IMR-90 (cell line): ENCODE measurements around the gene SPSB2. TPM values are rescaled to one million over a fixed set of nuclear protein-coding genes. Genes with fewer than 3 reads are reported as not detected.

Experiments
- ATAC-seq: fragments of 200-7000 bp; cut with Tn5 transposase; 2 replicates; pipeline ENCODE4 v1.9.1; 2020; ENCODE audit warnings: low read depth, mild to moderate bottlenecking, moderate library complexity
- BruUV-seq: library from RNA; stranded (reverse); fragments of 400-500 nt; replicated peaks from 2 replicates; lab custom pipeline; 2021; lab: Mats Ljungman, UMichigan
- CTCF ChIA-PET: fragments of 300-600 bp; formaldehyde crosslinking; extraction: SDS; loops from one replicate; lab custom pipeline; 2021; ENCODE audit warnings: antibody characterized with exemption; lab: Yijun Ruan, JAX
- POLR2A ChIA-PET: fragments of 300-600 bp; sonication (Branson Sonifier 250); formaldehyde crosslinking; loops from one replicate; lab custom pipeline; 2022; ENCODE audit warnings: antibody characterized with exemption; ENCODE audit not compliant: unreplicated experiment; lab: Charles Lee
- DNase-seq: peaks from one replicate; pipeline ENCODE4 v3.0.0; 2013
- H2AFZ ChIP-seq: replicated peaks from 2 replicates; pipeline ENCODE3; 2013; ENCODE audit warnings: low read length, mild to moderate bottlenecking; ENCODE audit not compliant: poor library complexity
- H2AK5ac ChIP-seq: 2 replicates; pipeline ENCODE4 v1.6.1; 2013; ENCODE audit warnings: low read depth, low read length, inconsistent platforms
- H2AK9ac ChIP-seq: replicated peaks from 2 replicates; pipeline ENCODE3; 2013; ENCODE audit warnings: mild to moderate bottlenecking, low read depth, low read length, moderate library complexity; ENCODE audit not compliant: poor library complexity
- H2BK120ac ChIP-seq: 2 replicates; pipeline ENCODE4 v1.6.1; 2013; ENCODE audit warnings: low read depth, low read length, inconsistent platforms
- H2BK15ac ChIP-seq: 3 replicates; pipeline ENCODE4 v1.6.1; 2013; ENCODE audit warnings: low read depth, low read length, inconsistent platforms
- H2BK20ac ChIP-seq: 2 replicates; pipeline ENCODE4 v1.6.1; 2013; ENCODE audit warnings: low read depth, mild to moderate bottlenecking, inconsistent platforms, low read length, moderate library complexity
- H2BK5ac ChIP-seq: 2 replicates; pipeline ENCODE4 v1.6.1; 2013; ENCODE audit warnings: mild to moderate bottlenecking, low read depth, low read length, inconsistent platforms; ENCODE audit not compliant: poor library complexity, severe bottlenecking
- H3K14ac ChIP-seq: replicated peaks from 2 replicates; pipeline ENCODE4 v1.6.1; 2013; ENCODE audit warnings: low read depth, low read length, inconsistent platforms
- H3K18ac ChIP-seq: 2 replicates; pipeline ENCODE4 v1.6.1; 2013; ENCODE audit warnings: low read depth, low read length, control low read depth
- H3K23ac ChIP-seq: 2 replicates; pipeline ENCODE4 v1.6.1; 2013; ENCODE audit warnings: low read depth, low read length, inconsistent platforms
- H3K27ac ChIP-seq: 2 replicates; pipeline ENCODE4 v1.5.1; 2013; ENCODE audit warnings: mild to moderate bottlenecking, control low read depth, low read length; ENCODE audit not compliant: insufficient read depth
- H3K27me3 ChIP-seq: 2 replicates; pipeline ENCODE4 v1.6.1; 2013; ENCODE audit warnings: low read length; ENCODE audit not compliant: control insufficient read depth, insufficient read depth
- H3K36me3 ChIP-seq: 2 replicates; pipeline ENCODE4 v1.6.1; 2013; ENCODE audit warnings: low read length, mixed read lengths; ENCODE audit not compliant: control insufficient read depth, insufficient read depth
- H3K4ac ChIP-seq: 2 replicates; pipeline ENCODE4 v1.6.1; 2013; ENCODE audit warnings: low read depth, low read length, inconsistent platforms
- H3K4me1 ChIP-seq: 2 replicates; pipeline ENCODE4 v1.6.1; 2013; ENCODE audit warnings: low read length, mixed read lengths; ENCODE audit not compliant: control insufficient read depth, insufficient read depth
- H3K4me2 ChIP-seq: 2 replicates; pipeline ENCODE4 v1.6.1; 2013; ENCODE audit warnings: low read depth, mild to moderate bottlenecking, control low read depth, low read length, moderate library complexity
- H3K4me3 ChIP-seq: 2 replicates; pipeline ENCODE4 v1.5.1; 2013; ENCODE audit warnings: low read depth, mild to moderate bottlenecking, control low read depth, low read length, moderate library complexity; ENCODE audit not compliant: insufficient read depth
- H3K56ac ChIP-seq: 2 replicates; pipeline ENCODE4 v1.6.1; 2013; ENCODE audit warnings: low read length, inconsistent platforms; ENCODE audit not compliant: insufficient read depth; ENCODE audit errors: extremely low read depth
- H3K79me1 ChIP-seq, 2 experiments: 2 replicates each; pipeline ENCODE4 v1.6.1; 2013; ENCODE audit warnings: low read length in 2 of 2, inconsistent platforms in 1 of 2, low read depth in 1 of 2
- H3K9ac ChIP-seq: 2 replicates; pipeline ENCODE4 v1.6.1; 2013; ENCODE audit warnings: low read depth, low read length, control low read depth
- H3K9me1 ChIP-seq: 2 replicates; pipeline ENCODE4 v1.6.1; 2013; ENCODE audit warnings: low read length, inconsistent platforms; ENCODE audit not compliant: insufficient read depth
- H3K9me3 ChIP-seq: 2 replicates; pipeline ENCODE4 v1.6.1; 2013; ENCODE audit warnings: low read length; ENCODE audit not compliant: control insufficient read depth, insufficient read depth
- H4K20me1 ChIP-seq: 2 replicates; pipeline ENCODE4 v1.6.1; 2013; ENCODE audit warnings: low read length, inconsistent platforms; ENCODE audit not compliant: insufficient read depth
- H4K5ac ChIP-seq: 2 replicates; pipeline ENCODE4 v1.6.1; 2013; ENCODE audit warnings: mild to moderate bottlenecking, low read depth, low read length, control low read depth
- H4K8ac ChIP-seq, 2 experiments: 2 replicates each; pipeline ENCODE4 v1.6.1; 2013; ENCODE audit warnings: low read depth in 2 of 2, low read length in 2 of 2, control low read depth in 1 of 2, inconsistent platforms in 1 of 2
- H4K91ac ChIP-seq: 2 replicates; pipeline ENCODE4 v1.6.1; 2013; ENCODE audit warnings: low read depth, low read length, inconsistent platforms; ENCODE audit not compliant: insufficient read depth
- CEBPB ChIP-seq: IDR thresholded peaks from 2 replicates; pipeline ENCODE4 v1.6.1; 2012; ENCODE audit warnings: low read depth, low read length, improper control_type of control experiment
- MAZ ChIP-seq: IDR thresholded peaks from 2 replicates; pipeline ENCODE4 v1.6.1; 2012; ENCODE audit warnings: low read depth, mild to moderate bottlenecking, low read length, improper control_type of control experiment, moderate library complexity, borderline replicate concordance
- MXI1 ChIP-seq: IDR thresholded peaks from 2 replicates; pipeline ENCODE4 v1.6.1; 2012; ENCODE audit warnings: low read depth, mild to moderate bottlenecking, low read length, moderate library complexity, borderline replicate concordance
- POLR2A ChIP-seq: IDR thresholded peaks from 2 replicates; pipeline ENCODE4 v1.6.1; 2012; ENCODE audit warnings: mild to moderate bottlenecking, low read depth, low read length
- RCOR1 ChIP-seq: IDR thresholded peaks from 2 replicates; pipeline ENCODE4 v1.6.1; 2012; ENCODE audit warnings: mild to moderate bottlenecking, low read length, improper control_type of control experiment; ENCODE audit not compliant: insufficient replicate concordance
- WGBS, 2 experiments: methylation state at CpG; one replicate each; pipeline versions ENCODE4 v1.1.5 to v1.1.7; 2013; ENCODE audit warnings: missing lambda C conversion rate in 2 of 2; ENCODE audit not compliant: insufficient read length in 1 of 2; ENCODE audit errors: extremely low coverage in 2 of 2; 5-methylcytosine and 5-hydroxymethylcytosine counted together
- dilution Hi-C: fragments of 300-500 bp; cut with HindIII; formaldehyde crosslinking; loops from one replicate; pipeline ENCODE4 v1.14.3; 2018; ENCODE audit warnings: low sequenced_read_pairs; ENCODE audit not compliant: unreplicated experiment
- in situ Hi-C: fragments of 300-500 bp; cut with MboI; formaldehyde crosslinking; loops from 3 replicates; pipeline ENCODE4 v1.14.3; 2019; ENCODE audit warnings: low sequenced_read_pairs, inconsistent platforms, mixed read lengths
- intact Hi-C: fragments of 100-400 bp; cut with micrococcal nuclease; formaldehyde crosslinking; loops from 2 replicates; pipeline ENCODE4 v1.10.0; 2022
- polyA plus RNA-seq, 3 experiments: library from polyadenylated mRNA; depleted of rRNA; stranded (reverse); fragments of >200 nt; gene quantifications; 2 replicates each; pipeline ENCODE4 v1.2.3, GENCODE V29; 2012; ENCODE audit warnings: low replicate concordance in 1 of 3
- total RNA-seq: library from RNA; depleted of rRNA; stranded (reverse); fragments of >200 nt; gene quantifications from 2 replicates; pipeline ENCODE4 v1.2.3, GENCODE V29; 2012

Gene SPSB2
- total and polyA plus RNA-seq, 2 of the 4 experiments (the other 2 are of a cell fraction): 1.3 to 4.1 TPM

GRCh38 chr12:6904280-6905276 lies 31.5 kb upstream of the SPSB2 start, which contains the start of gene LRRC23:
TSS of gene LRRC23 (plus strand) at chr12:6904822. CDS start at chr12:6905634, 812 bp downstream.
- no peaks in the 10 kb centered on the region for H3K9me3 ChIP-seq
- intact Hi-C loops: no loop called here
- peak; percentile 99 for ATAC-seq
- H3K4me1 ChIP-seq: peaks cover 3% of the 10 kb centered on the region; the same call in 1 of the 2 replicates
- 0 out of 2 replicates have a peak within 1 kb of the TSS, but pooled peaks have one; percentile 29 for H3K56ac ChIP-seq
- peak within 1 kb of the TSS; percentile 81 for H3K9ac ChIP-seq
- H3K36me3 ChIP-seq: no peaks in the 10 kb centered on the region; the same call in 1 of the 2 replicates
- H3K27ac ChIP-seq: peak within 1 kb of the TSS; percentile 74
- H3K18ac ChIP-seq: peak within 1 kb of the TSS; percentile 44
- H3K4me2 ChIP-seq: peak within 1 kb of the TSS; percentile 96
- ChIA-PET POLR2A (interaction anchor here (1.0 kb wide), 1 partner anchor 21 kb away, joined by 4 read pairs; no protein-coding TSS in a partner anchor), CTCF (interaction anchor here (0.5 to 2.3 kb wide), 3 partner anchors 13 to 92 kb away, joined by 3 to 9 read pairs (median 7); no protein-coding TSS in a partner anchor)
- H2BK5ac ChIP-seq: peak within 1 kb of the TSS; percentile 25
- DNase-seq: peak; percentile 93
- peak within 1 kb of the TSS; percentile 63; the same call in 1 of the 2 replicates for H2BK20ac ChIP-seq
- H2BK120ac ChIP-seq: peak within 1 kb of the TSS; percentile 57; the same call in 1 of the 2 replicates
- peak within 1 kb of the TSS; percentile 96 for H2AFZ ChIP-seq
- H4K5ac ChIP-seq: peak within 1 kb of the TSS; percentile 92
- no peaks in the 10 kb centered on the region for H3K27me3 ChIP-seq
- peak within 1 kb of the TSS; percentile 65 for H2AK5ac ChIP-seq
- no peaks in the 10 kb centered on the region; a peak in 1 of 4 replicates for H3K79me1 ChIP-seq
- H3K4me3 ChIP-seq: peak within 1 kb of the TSS; percentile 90
- dilution Hi-C loops: no loop called here
- peak within 1 kb of the TSS; percentile 85 for H3K14ac ChIP-seq
- in situ Hi-C loops: no loop called here
- TF ChIP-seq CEBPB (peak; percentile 75), MAZ (peak; percentile 6; the same call in 1 of the 2 replicates), MXI1 (0 out of 2 replicates have a peak, but pooled peaks have one; percentile 14), POLR2A (peak; percentile 60; the same call in 1 of the 2 replicates), RCOR1 (no peak)
- no TSS peak for BruUV-seq
- H4K20me1 ChIP-seq: no peaks in the 10 kb centered on the region
- peak within 1 kb of the TSS; percentile 89 for H2AK9ac ChIP-seq
- H3K9me1 ChIP-seq: peaks cover 4% of the 10 kb centered on the region; the same call in 1 of the 2 replicates
- H2BK15ac ChIP-seq: peak within 1 kb of the TSS; percentile 54; the same call in 2 of the 3 replicates
- peak within 1 kb of the TSS; percentile 21; the same call in 1 of the 2 replicates for H3K23ac ChIP-seq
- 2% methylated on average over 15 of the region's 34 CpGs; no CpG with 5 or more reads in 1 of the 2 experiments for WGBS, 2 experiments
- peak within 1 kb of the TSS; percentile 76 for H3K4ac ChIP-seq
- H4K8ac ChIP-seq: peak within 1 kb of the TSS; percentile 94 to 98
- peak within 1 kb of the TSS; percentile 57 for H4K91ac ChIP-seq
